CD4-positive, alpha-beta T cell treated with Interleukin-12 subunit alpha and Interleukin-12 subunit beta, for 1 hour (primary cell): ENCODE measurements around the gene CLEC11A.
A peak's percentile ranks its signal among the peaks of the same experiment; 100 is the strongest.

ENCODE experiments used
- DNase-seq: peaks from one replicate; pipeline ENCODE4 v3.0.0-alpha.2; 2020

CLEC11A gene, protein sequence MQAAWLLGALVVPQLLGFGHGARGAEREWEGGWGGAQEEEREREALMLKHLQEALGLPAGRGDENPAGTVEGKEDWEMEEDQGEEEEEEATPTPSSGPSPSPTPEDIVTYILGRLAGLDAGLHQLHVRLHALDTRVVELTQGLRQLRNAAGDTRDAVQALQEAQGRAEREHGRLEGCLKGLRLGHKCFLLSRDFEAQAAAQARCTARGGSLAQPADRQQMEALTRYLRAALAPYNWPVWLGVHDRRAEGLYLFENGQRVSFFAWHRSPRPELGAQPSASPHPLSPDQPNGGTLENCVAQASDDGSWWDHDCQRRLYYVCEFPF

GRCh38 chr19:50723069-50723468 is at the start of gene CLEC11A:
CLEC11A (plus strand) TSS chr19:50723364; CDS start chr19:50723526, 162 bp downstream.
- no peak for DNase-seq

DNA sequence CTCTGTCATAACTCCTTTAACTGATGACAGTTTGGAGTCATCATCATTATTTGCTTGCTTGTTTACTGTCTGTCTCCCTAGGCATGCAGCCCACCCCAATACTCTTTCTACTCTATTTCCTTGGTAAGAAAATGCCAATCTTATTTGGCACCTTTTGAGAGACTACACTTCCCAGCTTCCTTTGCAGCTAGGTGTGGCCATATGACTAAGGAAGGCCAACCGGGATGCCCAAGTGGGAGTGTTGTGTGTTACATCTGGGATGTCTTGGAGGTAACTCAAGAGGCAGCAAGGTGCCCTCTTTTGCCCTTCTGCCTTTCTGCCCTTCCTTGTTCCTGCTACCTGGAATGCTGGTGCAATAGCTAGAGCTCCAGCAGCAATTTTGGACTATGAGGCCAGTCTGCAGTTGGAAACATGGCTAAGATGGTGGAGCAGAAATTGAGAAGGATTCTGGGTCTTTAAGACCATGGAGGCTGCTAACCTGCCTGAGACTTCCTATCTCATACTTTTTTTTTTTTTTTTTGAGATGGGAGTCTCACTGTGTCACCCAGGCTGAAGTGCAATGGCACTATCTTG is 46.5 kb upstream of the CLEC11A start:
- DNase-seq: no peak

GRCh38 chr19:50677636-50678035 is 45.5 kb upstream of the CLEC11A start:
- no peak for DNase-seq

DNA sequence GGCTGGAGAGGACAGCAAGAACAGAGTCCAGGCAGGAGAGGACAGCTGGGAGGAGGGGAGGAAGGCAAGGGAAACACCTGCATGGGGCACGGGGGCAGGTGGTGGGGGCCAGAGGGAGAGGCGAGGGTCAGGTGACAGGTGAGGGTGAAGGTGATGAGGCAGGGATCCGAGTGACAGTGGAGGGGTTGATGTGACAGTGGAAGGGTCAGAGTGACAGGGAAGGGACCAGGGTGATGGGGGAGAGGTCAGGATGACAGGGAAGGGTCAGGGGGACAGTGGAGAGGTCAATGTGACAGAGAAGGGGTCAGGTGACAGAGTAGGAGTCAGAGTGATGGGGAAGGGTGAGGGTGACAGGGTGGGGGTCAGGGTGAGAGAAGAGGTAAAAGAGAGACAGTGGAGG is 44.8 kb upstream of the CLEC11A start:
- DNase-seq: no peak

- peak; percentile 80 for DNase-seq
These were observed 43.7 kb upstream of the CLEC11A start for GRCh38 chr19:50679177-50680125.

- no peak for DNase-seq
These were observed 36.7 kb upstream of the CLEC11A start for GRCh38 chr19:50686310-50687032.

DNA sequence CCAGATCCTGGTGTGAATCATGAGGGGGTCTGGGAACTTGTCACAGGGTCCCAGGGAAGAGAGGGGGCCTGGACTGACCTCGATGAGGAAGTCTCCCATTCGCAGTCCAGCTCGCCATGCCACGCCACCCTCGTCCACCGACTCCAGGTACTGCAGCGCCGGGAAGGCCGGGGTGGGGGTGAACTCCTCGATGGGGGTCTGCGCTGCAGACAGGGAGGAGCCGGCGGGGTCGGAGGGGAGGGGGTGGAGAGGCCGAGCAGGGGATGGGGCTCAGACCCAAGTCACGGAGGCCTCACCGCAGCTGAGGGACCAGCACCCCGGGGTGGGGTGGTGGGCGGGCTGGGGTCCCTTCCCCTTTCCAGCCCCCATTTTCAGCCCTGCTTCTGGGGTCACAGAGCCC is 34.4 kb upstream of the CLEC11A start:
- no peak for DNase-seq

DNA sequence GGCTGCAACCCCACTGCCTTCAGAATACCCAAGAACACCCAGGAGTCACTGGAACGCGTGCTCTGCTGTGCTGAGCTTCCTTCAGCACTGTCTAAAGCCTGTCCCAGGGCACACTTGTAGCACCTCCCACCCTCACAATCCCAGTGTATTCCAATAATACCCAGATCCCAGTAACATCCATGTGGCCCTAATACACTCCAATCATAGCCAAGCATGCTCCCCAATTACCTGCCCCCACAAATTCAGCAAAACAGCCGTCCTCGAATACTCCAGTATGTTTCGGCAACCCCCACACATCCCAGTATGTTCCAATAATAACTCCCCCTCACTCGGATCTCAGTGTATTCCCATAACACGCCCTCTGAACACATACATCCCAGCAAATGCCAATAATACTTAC is 32.7 kb upstream of the CLEC11A start:
- no peak for DNase-seq

GRCh38 chr19:50693064-50693975 is 29.8 kb upstream of the CLEC11A start:
- DNase-seq: no peak

DNA sequence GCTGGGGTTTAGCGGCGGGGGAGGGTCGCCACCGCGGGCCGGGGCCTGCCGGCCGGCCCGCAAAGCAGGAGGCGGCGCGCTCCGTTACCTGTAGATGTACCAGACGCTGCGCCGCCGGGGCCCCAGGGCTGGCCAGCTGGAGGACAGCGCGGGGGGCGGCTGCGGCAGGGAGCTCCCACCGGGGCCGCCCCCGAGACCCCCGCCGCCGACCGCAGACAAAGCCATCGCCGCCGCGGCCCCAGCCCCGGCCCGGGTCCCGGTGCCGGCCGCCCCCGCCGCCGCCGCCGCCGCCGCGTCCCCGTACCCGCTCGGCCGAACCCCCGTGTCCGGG is 28.4 kb upstream of the CLEC11A start:
- no peak for DNase-seq

DNA sequence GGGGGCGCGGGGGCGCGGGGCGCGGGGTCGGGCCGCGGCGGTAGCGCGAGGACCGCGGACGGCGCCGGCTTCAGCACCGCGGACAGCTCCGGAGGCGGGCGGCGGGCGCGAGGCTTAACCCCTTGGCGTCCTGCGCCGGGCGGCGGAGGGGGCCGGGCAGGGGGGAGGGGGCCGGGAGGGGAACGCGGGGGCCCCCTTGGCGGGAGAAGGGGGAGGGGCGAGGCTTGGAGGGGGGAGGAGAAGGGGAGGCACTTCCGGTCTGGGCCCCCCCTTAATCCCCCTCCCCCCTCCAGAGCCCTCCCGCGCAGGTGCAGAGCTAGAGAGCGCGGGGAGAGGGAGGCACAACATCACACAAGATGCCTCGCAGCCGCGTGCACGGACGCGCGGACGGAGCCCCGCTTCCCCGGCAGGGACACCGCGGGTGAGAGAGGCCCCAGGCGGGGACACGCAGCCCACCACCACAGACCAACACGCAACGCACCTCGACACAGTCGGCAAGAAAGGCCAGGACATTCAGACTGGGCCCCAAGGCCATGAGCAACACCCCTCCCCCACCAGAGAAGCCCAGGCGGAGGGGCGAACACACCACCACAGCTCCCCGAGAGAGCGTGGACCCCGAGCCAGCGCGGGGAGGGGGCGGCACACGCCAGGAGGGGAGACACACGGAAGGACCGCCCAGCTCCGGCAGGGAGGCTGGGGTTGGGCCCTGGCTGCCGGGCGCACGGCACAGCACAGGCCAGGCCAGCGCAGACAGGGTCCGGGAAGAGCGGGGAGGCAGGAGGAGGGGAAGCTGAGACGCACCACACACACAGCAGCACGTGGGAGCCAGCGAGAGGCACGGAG is 27.7 kb upstream of the CLEC11A start:
- peak; percentile 6 for DNase-seq

DNA sequence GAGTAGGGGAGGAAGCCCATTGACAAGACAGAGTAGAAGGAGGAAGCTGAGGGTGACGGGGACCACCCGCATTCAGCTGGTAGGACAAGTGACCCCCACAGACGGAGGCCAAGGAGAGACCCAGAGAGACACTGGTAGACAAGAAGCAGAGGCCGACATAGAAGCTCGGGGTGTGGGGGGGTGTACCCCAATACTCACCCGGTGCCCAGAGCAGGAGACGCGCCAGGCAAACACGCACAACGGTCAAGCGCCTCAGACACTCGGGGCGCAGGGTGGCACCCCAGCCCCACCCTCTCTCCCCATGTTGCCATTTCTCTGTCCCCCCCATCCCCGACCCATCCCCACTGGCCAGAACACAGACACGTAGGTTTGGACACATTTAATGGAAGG is 27.1 kb upstream of the CLEC11A start:
- DNase-seq: no peak

- DNase-seq: no peak
These were observed 25.6 kb upstream of the CLEC11A start for GRCh38 chr19:50697414-50698124.

GRCh38 chr19:50701367-50701985 is 21.7 kb upstream of the CLEC11A start:
- DNase-seq: no peak

GRCh38 chr19:50702158-50702870 is 20.9 kb upstream of the CLEC11A start:
- no peak for DNase-seq

GRCh38 chr19:50702871-50703829 is 20.0 kb upstream of the CLEC11A start:
- DNase-seq: no peak

DNA sequence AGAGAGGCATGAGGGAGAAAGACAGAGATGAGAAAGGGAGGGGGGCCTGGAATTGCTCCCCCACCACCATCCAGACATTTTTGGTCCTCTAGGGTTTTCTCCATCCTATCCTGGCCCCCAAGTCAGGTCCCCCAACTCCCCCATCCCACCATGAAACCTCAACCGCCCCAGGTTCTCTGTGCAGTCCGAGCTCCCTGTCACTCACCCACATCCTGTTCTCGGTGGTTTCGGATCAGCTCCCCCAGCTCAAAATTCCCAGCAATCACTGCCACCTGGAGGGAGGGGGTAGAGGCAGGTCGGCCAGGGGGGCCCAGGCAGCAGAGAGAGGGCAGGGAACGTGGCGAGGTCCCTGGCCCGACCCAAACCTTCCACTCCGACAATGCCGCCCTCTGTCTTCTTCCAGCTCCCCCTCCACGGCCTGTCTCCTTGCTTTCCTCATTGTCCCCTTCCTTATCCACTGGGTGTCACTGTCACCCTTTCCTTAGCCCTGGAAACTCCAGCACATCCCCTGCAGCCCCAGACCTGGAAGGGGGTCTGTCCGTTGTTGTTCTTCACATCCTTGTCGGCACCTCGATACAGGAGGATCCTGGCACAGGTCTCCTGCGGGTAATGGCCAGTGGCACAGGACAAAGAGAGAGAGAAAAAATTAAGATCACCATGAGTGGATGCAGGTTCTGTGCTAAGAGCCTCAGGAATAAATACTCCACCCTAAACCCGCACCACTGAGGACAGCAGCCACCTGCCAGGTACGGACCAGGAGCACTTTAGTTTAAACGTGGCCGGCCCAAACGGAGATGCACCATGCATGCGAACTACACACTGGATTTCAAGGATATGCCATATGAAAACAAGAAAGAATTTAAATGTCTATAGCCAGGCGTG is 19.0 kb upstream of the CLEC11A start:
- no peak for DNase-seq
